Coronary artery (tissue), 2 donors: ENCODE results near the gene CHN2.

ENCODE experiments used
- DNase-seq: peaks from one replicate; pipeline ENCODE4 v3.0.0-alpha.2; 2017; ENCODE audit warnings: low spot score
- H3K27ac ChIP-seq, 2 donors: fragments of 200-600 bp; sonication (generic); one replicate each; pipeline ENCODE4 v1.5.1; 2016 to 2019
- H3K4me3 ChIP-seq: fragments of 200-600 bp; sonication (generic); 2 replicates; pipeline ENCODE4 v1.5.1; 2016; ENCODE audit warnings: mild to moderate bottlenecking, moderate library complexity
- CTCF ChIP-seq: fragments of 200-600 bp; sonication (generic); IDR thresholded peaks from one replicate; pipeline ENCODE4 v1.5.1; 2019; ENCODE audit warnings: antibody characterized with exemption

Gene CHN2

GRCh38 chr7:29432721-29433120 is 238.1 kb downstream of the CHN2 start:
- H3K27ac ChIP-seq: no peak overlapping the region
- H3K4me3 ChIP-seq: no peak overlapping the region
- DNase-seq: no peak
- no peak for TF ChIP-seq CTCF

GRCh38 chr7:29434380-29434768 is 239.8 kb downstream of the CHN2 start:
- Histone ChIP-seq H3K27ac (no peak overlapping the region), H3K4me3 (no peak overlapping the region)
- no peak for DNase-seq
- TF ChIP-seq CTCF: no peak

GRCh38 chr7:29435167-29435566 is 240.6 kb downstream of the CHN2 start:
- no peak overlapping the region for H3K27ac ChIP-seq
- no peak overlapping the region for H3K4me3 ChIP-seq
- no peak for DNase-seq
- TF ChIP-seq CTCF: no peak

- Histone ChIP-seq H3K4me3 (no peak overlapping the region), H3K27ac (no peak overlapping the region)
- no peak for DNase-seq
- TF ChIP-seq CTCF: no peak
Observed at GRCh38 chr7:29435902-29436301, 241.3 kb downstream of the CHN2 start.

GRCh38 chr7:29442146-29442545 is 247.6 kb downstream of the CHN2 start:
- no peak overlapping the region for H3K4me3 ChIP-seq
- no peak for TF ChIP-seq CTCF
- no peak for DNase-seq
- H3K27ac ChIP-seq: no peak overlapping the region

GRCh38 chr7:29443552-29443951 is 249.0 kb downstream of the CHN2 start:
- Histone ChIP-seq H3K4me3 (no peak overlapping the region), H3K27ac (no peak overlapping the region)
- no peak for DNase-seq
- no peak for TF ChIP-seq CTCF

GRCh38 chr7:29444267-29444666 is 249.7 kb downstream of the CHN2 start:
- DNase-seq: no peak
- TF ChIP-seq CTCF: no peak
- H3K4me3 ChIP-seq: no peak overlapping the region
- no peak overlapping the region for H3K27ac ChIP-seq
